ENCODE data around the gene RASSF7.

Gene RASSF7

DNA sequence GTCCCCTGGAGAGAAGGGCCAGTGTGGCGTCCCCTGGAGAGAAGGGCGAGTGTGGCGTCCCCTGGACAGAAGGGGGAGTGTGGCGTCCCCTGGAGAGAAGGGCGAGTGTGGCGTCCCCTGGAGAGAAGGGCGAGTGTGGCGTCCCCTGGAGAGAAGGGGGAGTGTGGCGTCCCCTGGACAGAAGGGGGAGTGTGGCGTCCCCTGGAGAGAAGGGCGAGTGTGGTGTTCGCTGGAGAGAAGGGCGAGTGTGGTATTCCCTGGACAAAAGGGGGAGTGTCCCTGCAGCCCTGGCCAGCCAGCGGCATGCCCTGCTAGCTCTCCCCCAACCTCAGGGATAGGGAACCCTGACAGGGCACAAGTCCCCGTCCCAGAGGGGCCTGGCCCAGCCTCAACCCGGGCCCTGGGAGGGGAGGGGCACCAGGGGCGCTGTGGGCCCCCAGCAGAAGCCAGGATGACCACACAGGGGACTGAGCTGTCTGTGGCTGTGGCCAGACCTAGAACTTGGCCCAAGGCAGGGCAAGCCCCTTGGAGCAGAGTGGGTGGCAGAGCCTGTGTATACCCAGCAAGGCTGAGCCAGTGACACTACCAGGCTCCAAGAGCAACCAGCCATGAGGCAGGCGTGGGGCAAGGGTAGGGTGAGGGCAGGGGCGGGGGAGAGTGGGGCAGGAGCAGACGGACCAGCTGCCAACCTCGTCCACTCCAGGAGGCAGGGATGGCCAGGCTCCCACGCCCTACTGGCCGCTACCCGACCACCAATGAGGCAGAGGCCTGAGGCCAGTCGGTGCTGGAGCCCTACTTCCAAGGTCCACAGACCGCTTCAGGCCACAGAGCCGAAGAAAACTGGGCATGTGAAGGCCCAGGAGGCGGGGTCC is 29.6 kb upstream of the RASSF7 start:
- no peak for TF ChIP-seq EZH2phosphoT487 (conservative IDR thresholded peaks at IDR 0.05; ENCODE audit: low read length)
- TF ChIP-seq, protein P1, sequence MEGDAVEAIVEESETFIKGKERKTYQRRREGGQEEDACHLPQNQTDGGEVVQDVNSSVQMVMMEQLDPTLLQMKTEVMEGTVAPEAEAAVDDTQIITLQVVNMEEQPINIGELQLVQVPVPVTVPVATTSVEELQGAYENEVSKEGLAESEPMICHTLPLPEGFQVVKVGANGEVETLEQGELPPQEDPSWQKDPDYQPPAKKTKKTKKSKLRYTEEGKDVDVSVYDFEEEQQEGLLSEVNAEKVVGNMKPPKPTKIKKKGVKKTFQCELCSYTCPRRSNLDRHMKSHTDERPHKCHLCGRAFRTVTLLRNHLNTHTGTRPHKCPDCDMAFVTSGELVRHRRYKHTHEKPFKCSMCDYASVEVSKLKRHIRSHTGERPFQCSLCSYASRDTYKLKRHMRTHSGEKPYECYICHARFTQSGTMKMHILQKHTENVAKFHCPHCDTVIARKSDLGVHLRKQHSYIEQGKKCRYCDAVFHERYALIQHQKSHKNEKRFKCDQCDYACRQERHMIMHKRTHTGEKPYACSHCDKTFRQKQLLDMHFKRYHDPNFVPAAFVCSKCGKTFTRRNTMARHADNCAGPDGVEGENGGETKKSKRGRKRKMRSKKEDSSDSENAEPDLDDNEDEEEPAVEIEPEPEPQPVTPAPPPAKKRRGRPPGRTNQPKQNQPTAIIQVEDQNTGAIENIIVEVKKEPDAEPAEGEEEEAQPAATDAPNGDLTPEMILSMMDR (IDR thresholded peaks at IDR 0.05; ENCODE audit: insufficient read depth, low read length, poor library complexity, severe bottlenecking), result no peak
- no peak overlapping the region for H3K9ac ChIP-seq (ENCODE audit: low read length)
- H3K27ac ChIP-seq (ENCODE audit: low read depth, low read length), result no peak overlapping the region
- H3K4me3 ChIP-seq (ENCODE audit: insufficient read depth, low read length, poor library complexity, severe bottlenecking), result no peak overlapping the region
- H3K79me2 ChIP-seq (ENCODE audit: insufficient read depth, low read length), result peaks cover 12% of the 10 kb centered on the region
- H3K4me2 ChIP-seq (ENCODE audit: low read depth, low read length, poor library complexity, severe bottlenecking), result no peak overlapping the region
- no peaks in the 10 kb centered on the region for H3K9me3 ChIP-seq (ENCODE audit: insufficient read depth, low read length)
- no peaks in the 10 kb centered on the region for H3K27me3 ChIP-seq (ENCODE audit: low read length)
- H2AFZ ChIP-seq (ENCODE audit: low read depth, low read length, severe bottlenecking), result no peak overlapping the region
- H3K36me3 ChIP-seq (ENCODE audit: low read length), result no peaks in the 10 kb centered on the region
- peaks cover 3% of the 10 kb centered on the region for H3F3A ChIP-seq (ENCODE audit: insufficient read depth)
- no peaks in the 10 kb centered on the region for H4K20me1 ChIP-seq (ENCODE audit: low read depth, low read length)
- no peaks in the 10 kb centered on the region for H3K9me2 ChIP-seq (replicated peaks; ENCODE audit: insufficient read depth, low read length)

DNA sequence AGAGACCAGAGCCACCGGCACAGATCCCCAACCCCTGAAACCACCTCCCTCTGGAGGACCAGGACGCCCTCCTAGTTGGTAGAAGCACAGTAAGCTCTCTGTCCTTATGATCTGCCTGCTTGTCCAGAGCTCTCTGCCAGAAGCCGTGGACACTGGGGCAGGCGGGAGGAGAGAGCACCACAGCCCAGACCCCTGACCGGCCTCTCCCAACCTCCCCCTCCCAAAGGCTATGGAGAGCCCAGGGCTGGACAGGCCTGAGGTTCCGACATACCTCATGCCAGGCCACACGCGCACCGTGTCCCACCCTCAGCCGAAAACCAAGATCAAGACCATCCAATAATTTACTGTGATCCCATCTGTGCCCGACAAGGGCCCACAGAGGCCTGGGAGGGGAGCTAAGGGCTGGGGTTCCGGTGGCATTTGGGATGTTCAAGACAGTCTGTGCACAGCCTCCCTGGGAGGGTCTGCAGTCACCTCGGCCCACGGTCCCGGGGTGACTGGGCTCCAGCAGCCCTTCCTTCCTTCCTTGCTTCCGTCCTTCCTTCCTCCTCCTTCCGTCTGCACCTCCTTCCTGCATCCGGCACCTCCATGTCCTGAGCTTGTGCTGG is 28.7 kb upstream of the RASSF7 start:
- Histone ChIP-seq H2AFZ (ENCODE audit: low read depth, low read length, severe bottlenecking) (no peak overlapping the region), H3K9me2 (replicated peaks; ENCODE audit: insufficient read depth, low read length) (no peaks in the 10 kb centered on the region), H4K20me1 (ENCODE audit: low read depth, low read length) (no peaks in the 10 kb centered on the region), H3K36me3 (ENCODE audit: low read length) (no peaks in the 10 kb centered on the region), H3F3A (ENCODE audit: insufficient read depth) (peaks cover 11% of the 10 kb centered on the region), H3K27ac (ENCODE audit: low read depth, low read length) (no peak overlapping the region), H3K4me2 (ENCODE audit: low read depth, low read length, poor library complexity, severe bottlenecking) (no peak overlapping the region), H3K9ac (ENCODE audit: low read length) (no peak overlapping the region), H3K79me2 (ENCODE audit: insufficient read depth, low read length) (peaks cover 12% of the 10 kb centered on the region), H3K27me3 (ENCODE audit: low read length) (no peaks in the 10 kb centered on the region), H3K4me3 (ENCODE audit: insufficient read depth, low read length, poor library complexity, severe bottlenecking) (no peak overlapping the region), H3K9me3 (ENCODE audit: insufficient read depth, low read length) (no peaks in the 10 kb centered on the region)
- TF ChIP-seq, protein P1 (IDR thresholded peaks at IDR 0.05; ENCODE audit: insufficient read depth, low read length, poor library complexity, severe bottlenecking), result no peak
- no peak for TF ChIP-seq EZH2phosphoT487 (conservative IDR thresholded peaks at IDR 0.05; ENCODE audit: low read length)

DNA sequence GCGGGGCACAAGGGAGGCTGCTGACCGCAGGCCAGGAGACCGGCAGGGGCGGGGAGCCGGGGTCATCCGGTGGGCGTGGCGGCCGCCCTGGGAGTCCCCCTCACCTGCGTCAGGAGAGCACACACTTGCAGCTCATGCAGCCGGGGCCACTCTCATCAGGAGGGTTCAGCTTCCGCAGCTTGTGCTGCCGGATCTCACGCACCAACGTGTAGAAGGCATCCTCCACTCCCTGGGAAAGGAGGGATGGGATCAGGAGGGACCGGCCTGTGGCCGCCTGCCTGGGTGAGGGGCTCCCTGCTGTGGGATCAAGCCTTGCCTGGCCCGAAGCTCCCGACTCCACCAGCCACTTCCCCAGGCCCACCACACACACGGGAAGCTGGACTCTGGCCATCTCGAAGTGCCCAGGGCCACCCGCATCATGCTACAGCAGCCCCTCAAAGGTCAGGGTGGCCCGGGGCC is 28.2 kb upstream of the RASSF7 start:
- TF ChIP-seq, protein P1 (IDR thresholded peaks at IDR 0.05; ENCODE audit: insufficient read depth, low read length, poor library complexity, severe bottlenecking), result no peak
- TF ChIP-seq EZH2phosphoT487 (conservative IDR thresholded peaks at IDR 0.05; ENCODE audit: low read length), result no peak

More for the DNA sequence above, 28.2 kb upstream of the RASSF7 start:
- no peak overlapping the region for H3K4me3 ChIP-seq (ENCODE audit: insufficient read depth, low read length, poor library complexity, severe bottlenecking)
- H3K9me3 ChIP-seq (ENCODE audit: insufficient read depth, low read length), result no peaks in the 10 kb centered on the region
- H3F3A ChIP-seq (ENCODE audit: insufficient read depth), result peaks cover 11% of the 10 kb centered on the region
- H3K79me2 ChIP-seq (ENCODE audit: insufficient read depth, low read length), result peaks cover 12% of the 10 kb centered on the region
- H3K4me2 ChIP-seq (ENCODE audit: low read depth, low read length, poor library complexity, severe bottlenecking), result no peak overlapping the region
- no peak overlapping the region for H2AFZ ChIP-seq (ENCODE audit: low read depth, low read length, severe bottlenecking)
- H3K36me3 ChIP-seq (ENCODE audit: low read length), result no peaks in the 10 kb centered on the region
- H3K9me2 ChIP-seq (replicated peaks; ENCODE audit: insufficient read depth, low read length), result no peaks in the 10 kb centered on the region
- H3K27ac ChIP-seq (ENCODE audit: low read depth, low read length), result no peak overlapping the region
- no peak overlapping the region for H3K9ac ChIP-seq (ENCODE audit: low read length)
- H4K20me1 ChIP-seq (ENCODE audit: low read depth, low read length), result no peaks in the 10 kb centered on the region
- no peaks in the 10 kb centered on the region for H3K27me3 ChIP-seq (ENCODE audit: low read length)
